Activated CD4-positive, CD25-positive, alpha-beta regulatory T cell (primary cell): ENCODE results near the gene DIO1.

Source experiments
- DNase-seq, 4 experiments: peaks; one replicate each; lab custom pipeline; 2025; lab: John Stamatoyannopoulos, UW

DIO1 gene

DNA sequence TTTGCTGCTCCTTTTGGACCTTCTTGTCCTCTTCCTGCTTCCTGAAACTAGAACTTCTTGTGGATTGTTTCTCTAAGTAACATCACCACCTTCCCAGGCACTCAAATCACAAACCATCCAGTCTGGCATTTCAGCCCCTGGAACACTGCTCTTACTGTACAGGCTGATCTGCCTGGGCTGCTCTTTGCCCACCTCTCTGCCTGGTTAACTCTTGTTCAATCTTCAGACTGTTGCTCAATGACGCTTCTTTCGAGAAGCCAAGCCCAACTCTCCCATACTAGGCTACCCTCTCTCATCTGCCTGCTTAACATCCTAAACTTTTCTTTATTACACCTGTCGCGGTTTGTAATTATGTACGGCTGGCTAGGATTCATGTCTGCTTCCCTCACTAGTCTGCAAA is 657 bp downstream of the DIO1 start:
- no peak for DNase-seq

DNA sequence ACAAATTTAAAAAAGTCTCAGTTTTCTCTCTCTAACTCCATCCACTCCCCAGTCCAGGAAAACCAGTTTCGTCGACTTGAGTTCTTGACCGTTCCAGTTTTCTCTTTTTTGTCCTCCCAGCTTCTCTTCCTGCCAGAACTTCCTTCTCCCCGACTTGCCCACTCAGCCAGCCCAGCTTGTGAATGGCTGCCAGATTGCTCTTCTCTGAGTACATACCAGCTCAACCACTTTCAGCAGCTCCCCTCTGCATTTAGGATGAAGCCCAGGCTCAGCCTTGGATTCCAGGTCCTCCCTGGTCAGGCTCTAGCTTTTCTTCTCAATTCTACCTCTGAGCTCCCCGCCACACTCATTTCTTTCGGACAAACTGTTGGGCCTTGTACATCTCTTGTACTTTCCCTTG is 1.4 kb downstream of the DIO1 start:
- DNase-seq: no peak

DNA sequence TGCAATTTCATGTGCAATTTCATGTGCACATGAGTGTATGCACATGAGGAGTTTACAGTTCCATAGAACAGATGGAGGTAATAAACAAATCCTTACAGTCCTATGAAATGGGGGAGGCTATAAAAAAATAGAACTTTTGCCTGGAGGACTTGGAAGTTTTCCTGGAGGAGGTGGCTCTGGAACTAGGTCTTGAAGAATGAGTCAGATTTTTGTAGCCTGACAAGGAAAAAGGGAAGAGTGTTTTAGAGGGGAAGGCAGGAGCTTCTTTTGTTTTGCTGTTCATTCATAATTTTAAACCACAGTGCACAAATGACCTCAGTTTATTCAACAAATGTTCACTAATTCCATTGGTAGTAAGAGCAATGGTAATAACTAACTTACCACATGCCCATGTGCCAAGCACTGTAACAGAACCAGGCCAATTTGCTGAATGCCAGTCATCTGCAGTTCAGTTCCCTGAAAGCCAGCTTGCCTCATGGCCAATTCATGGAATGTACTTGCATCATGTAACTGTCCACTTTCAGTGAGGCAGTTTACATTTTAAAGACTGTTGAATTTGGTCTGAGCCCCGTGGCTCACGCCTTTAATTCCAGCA is 2.7 kb downstream of the DIO1 start:
- no peak for DNase-seq

DNA sequence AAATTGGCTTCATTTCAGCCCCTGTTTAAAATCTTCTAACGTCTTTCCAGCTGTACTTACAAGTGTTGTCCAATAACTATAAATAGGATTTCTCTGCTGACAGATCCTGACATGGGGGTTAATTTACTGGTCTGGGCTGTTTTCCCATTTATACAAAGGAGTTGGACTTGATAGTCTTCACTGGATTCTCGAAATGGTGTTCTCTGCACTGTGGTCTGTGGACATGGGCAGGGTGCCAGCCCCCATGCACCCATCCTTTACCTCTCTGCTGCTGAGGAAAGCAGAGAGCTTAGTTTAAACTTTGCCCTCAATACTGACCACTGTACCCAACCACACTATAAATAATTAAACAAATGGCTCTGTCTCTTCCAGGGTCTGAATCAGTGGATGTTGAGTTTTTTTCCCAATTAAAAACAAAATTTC is 5.2 kb downstream of the DIO1 start:
- DNase-seq: no peak

GRCh38 chr1:53899708-53900107 is 5.7 kb downstream of the DIO1 start:
- DNase-seq: no peak

DNA sequence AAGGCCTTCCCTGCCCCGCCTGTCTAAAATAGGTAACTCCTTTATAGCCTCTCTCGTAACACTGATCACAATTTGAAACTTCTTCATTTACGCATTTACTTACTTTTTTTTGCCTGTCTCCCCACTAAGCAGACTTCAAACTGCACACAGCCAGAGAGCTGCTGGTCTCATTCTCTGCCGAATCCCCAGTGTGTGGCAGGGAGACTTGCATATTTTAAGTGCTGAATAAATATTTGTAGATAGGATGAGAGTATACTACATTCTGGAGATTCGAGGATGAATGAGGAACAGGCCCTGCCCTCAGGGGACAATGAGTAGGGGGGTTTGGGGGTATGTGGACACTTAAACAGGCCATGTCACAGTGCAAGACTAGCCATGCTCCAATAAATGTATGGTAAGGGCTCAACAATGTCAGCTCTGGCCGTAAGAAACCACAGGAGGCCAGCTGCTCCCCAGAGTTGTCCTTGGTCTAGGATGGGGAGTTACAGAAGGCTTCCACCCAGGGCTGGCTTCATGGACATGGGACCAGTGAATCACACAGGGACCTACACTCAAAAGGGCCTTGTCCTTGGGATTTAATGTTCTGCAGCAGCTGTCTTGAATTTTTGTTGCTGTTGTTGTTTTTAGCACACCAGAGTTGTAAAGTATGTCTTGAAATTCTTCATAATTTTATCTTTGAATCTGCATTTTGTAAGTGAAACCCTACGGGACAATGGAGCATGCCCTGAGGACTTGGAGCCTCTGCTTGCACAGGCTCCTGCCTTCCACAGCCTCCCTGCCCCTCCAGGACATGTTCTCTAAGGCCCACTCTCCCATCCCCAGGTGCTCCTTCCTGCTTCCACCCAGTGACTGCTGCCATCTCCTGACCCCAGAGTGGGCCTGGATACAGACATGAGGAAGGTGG is 8.5 kb downstream of the DIO1 start:
- DNase-seq: no peak

GRCh38 chr1:53905509-53905908 is 11.5 kb downstream of the DIO1 start:
- DNase-seq: no peak

DNA sequence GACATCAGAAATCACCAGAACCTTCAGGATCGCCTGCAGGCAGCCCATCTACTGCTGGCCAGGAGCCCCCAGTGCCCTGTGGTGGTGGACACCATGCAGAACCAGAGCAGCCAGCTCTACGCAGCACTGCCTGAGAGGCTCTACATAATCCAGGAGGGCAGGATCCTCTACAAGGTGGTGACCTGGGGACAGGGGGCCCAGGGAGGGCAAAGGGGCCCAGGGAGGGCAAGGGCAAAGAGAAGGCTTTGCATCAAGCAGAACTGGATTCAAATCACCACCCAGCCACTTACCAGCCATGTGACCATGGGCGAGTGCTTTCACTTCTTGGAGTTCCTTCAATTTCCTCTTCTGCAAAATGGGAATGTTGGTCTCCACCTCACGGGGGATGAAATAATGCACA is 12.1 kb downstream of the DIO1 start:
- no peak for DNase-seq

- no peak for DNase-seq
Measured at GRCh38 chr1:53909946-53910345, 16.0 kb downstream of the DIO1 start.

GRCh38 chr1:53911442-53911841 is 17.5 kb downstream of the DIO1 start:
- DNase-seq: no peak

DNA sequence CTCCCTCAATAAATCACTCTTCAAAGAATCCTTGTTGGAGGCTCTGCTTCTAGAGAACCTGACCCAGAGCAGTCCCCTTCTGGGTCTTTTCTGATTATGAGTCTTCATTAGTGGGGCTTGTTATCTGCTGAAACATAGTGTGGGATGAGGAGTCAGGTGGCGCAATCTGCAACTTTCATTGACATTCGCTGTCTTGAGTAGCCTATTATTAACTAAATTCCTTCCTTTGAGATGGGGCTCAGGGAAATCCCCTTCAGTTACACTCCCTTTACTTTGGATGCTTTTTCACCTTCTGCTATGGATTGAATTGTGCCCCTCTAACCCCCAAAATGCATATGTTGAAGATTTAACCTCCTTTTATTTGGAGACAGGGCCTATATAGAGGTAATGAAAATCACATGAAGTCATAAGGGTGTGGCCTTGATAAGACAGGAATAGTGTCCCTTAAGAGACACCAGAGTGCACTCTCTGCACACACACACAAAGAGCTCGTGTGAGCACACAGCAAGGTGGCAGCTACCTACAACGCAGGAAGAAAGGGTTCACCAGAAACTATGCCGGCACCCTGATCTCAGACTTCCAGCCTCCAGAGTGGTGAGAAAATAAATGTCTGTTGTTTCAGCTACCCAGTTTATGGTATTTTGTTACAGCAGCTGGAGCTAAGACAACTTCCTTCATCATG is 19.5 kb downstream of the DIO1 start:
- DNase-seq: no peak

- no peak for DNase-seq
Measured at GRCh38 chr1:53918343-53918742, 24.4 kb downstream of the DIO1 start.

- DNase-seq: no peak
Measured at GRCh38 chr1:53919675-53920066, 25.7 kb downstream of the DIO1 start.

DNA sequence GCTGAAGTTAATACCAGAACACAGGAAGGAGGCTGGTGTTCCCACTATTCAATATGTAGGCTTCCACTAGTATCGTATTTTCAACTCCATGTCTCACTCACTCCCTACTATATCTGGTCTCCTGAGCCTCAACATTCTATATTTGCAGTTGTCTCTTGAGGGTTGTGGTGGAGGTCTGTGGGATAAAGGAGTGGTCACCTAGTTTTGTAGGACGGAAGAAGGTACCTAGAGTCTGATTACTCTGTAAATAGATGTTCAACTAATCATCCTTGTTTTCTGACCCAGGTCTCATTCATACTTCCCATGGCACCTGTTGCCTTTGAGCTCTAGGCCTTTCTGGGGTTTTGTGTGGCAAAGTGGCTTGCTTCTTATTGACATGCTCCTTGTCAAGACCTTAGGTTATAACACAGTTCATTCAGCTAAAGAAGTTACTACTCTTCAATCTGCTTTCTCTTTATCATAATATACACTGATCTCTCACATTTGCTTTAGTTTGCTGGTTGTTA is 33.4 kb downstream of the DIO1 start:
- DNase-seq: no peak

DNA sequence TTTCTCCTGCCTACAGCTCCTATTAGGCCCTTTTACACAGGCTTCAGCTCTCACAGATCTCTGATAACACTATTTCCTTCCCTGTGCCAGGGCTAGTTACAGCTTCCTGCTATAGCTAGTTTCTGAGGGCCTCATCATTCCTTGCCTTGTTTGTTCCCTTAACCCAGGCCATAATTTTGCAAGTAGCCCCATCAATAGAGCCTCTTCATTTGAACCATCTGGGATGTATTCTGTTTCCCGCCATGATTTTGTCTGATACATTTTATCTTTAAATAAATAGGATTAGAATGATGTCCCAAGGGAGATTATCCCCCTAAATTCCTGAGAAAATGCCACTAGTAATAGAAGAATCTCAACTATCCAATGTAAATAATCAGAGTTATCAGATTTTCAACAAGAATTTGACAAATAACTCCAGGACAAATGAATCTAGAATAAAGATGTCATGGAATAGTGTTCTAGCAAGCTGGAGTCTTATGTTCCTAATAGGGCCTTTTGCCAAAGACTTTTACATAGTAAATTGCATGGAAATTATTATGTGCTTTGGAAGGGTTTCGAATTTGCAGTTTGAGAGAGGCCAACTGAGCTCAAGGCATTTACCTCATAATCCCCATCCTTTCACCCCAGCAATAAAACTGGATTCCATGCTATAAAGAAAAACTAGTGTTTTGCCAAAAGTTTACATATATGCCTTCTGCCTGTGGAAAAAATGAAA is 35.4 kb downstream of the DIO1 start:
- no peak for DNase-seq

DNA sequence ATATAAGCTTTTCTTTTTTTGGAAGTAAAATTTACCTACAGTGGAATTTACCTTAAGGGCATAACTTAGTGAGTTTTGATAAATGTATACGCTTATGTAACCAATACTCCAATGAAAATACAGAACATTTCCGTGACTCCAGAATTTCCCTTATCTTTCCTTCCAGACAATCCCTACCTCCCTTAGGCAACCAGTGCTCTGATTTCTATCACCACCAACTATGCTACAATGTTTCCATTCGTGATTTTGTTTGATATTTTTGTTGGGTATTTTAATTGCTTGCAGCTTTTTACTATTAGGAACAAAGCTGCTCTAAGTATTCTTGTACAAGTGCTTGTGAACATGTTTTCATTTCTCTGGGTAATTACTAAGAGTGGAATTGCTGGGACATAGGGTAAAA is 36.9 kb downstream of the DIO1 start:
- DNase-seq: no peak

DNA sequence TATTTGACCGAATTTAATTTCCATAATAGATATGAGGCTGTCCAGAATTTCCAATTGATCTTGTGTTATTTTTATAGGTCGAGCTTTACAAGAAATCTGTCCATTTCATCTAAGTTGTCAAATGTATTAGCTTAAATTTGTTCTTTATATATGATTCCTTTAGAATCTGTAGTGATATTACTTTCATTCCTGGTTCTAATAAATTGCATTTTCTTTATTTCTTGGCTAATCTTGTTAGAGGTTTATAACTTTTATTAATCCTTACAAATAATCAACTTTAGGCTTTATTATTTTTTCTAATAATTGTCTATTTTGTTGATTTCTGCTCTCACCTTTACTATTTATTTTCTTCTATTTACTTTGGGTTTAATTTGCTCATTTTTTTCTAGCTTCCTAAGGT is 37.5 kb downstream of the DIO1 start:
- DNase-seq: no peak

DNA sequence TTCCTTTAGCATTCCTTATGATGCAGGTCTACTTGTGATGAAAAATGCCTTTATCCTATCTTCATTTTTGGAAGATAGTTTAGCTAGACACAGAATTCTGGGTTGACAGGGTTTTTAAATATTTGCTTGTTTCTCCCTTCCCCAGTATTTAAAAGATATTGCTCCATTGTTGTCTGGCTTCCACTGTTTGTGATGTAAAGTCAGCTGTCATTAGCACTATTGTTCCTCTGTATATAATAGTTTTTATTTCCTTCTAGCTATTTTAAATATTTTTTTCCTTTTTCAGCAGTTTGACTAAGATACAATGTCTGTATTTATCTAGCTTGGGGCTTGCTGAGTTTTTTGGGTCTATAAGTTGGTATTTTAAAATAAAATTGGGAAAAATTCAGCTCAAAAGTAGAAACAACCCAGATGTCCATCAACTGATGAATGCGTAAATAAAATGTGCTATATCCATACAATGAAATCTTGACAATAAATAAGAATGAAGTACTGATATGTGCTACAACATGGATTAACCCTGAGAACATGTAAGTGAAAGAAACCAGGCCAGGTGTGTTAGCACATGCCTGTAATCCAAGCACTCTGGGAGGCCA is 40.3 kb downstream of the DIO1 start:
- no peak for DNase-seq

DNA sequence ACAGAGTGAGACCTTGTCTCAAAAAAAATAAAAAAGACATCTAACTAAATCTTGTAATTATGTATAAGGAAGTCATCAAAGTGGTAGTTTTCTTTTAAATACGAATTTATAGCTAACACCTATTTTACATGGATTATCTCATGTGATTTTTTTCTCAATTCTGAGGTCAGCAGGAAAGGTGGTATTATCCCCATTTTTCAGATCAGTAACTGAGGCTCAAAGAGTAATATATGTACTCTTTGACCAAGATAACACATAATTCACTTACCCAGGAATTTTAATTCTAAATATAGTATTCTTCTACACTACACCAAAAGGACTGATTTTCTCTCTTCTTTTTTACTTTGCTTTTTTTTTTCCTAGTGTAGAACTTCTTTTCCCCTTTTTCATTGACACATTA is 42.4 kb downstream of the DIO1 start:
- DNase-seq: no peak

- DNase-seq: no peak
Measured at GRCh38 chr1:53938136-53938830, 44.3 kb downstream of the DIO1 start.
